Uterus (tissue), 2 donors: ENCODE results near the gene KLF13.

Experiments
- POLR2A ChIP-seq, 2 donors: fragments of 450-650 bp; IDR thresholded peaks; one replicate each; pipeline ENCODE4 v1.6.1; 2016; ENCODE audit warnings: antibody characterized with exemption in 2 of 2, mild to moderate bottlenecking in 1 of 2, moderate library complexity in 1 of 2
- TF ChIP-seq, protein P1 (sequence below), 4 experiments: fragments of 200-600 bp in 2 of 4; fragments of 450-650 bp in 2 of 4; sonication (generic) in 2 of 4; IDR thresholded peaks; one replicate each; pipeline ENCODE4 v1.5.1; 2016 to 2019; ENCODE audit warnings: antibody characterized with exemption in 4 of 4, mild to moderate bottlenecking in 2 of 4, moderate library complexity in 1 of 4

DNA sequence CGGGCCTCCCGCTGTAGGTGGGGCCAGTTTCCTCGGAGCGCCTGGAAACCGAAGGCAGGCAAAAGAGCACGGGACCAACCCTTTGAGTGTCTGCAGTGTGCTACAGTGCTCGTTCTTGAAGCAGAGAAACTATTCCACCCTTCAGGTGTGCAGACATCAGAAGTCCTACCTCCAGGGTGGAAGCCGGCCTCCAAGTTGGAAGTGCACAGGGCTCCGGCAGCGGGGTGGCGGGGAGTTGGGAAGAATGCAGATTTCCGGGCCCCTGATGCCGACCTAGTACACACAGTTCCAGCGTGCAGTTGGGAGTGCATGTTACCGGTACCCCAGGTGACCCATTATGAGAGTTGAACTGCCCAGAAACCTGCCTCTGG lies 3.0 kb downstream of the KLF13 start:
- no peak for TF ChIP-seq POLR2A (IDR thresholded peaks at IDR 0.05)
- TF ChIP-seq, protein P1, sequence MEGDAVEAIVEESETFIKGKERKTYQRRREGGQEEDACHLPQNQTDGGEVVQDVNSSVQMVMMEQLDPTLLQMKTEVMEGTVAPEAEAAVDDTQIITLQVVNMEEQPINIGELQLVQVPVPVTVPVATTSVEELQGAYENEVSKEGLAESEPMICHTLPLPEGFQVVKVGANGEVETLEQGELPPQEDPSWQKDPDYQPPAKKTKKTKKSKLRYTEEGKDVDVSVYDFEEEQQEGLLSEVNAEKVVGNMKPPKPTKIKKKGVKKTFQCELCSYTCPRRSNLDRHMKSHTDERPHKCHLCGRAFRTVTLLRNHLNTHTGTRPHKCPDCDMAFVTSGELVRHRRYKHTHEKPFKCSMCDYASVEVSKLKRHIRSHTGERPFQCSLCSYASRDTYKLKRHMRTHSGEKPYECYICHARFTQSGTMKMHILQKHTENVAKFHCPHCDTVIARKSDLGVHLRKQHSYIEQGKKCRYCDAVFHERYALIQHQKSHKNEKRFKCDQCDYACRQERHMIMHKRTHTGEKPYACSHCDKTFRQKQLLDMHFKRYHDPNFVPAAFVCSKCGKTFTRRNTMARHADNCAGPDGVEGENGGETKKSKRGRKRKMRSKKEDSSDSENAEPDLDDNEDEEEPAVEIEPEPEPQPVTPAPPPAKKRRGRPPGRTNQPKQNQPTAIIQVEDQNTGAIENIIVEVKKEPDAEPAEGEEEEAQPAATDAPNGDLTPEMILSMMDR (IDR thresholded peaks at IDR 0.05), result no peak
